Right lobe of liver (tissue), 6 donors: ENCODE data around the gene ACAP3. TPM values are rescaled to one million over a fixed set of nuclear protein-coding genes. Genes with fewer than 3 reads are reported as not detected.

Experiments
- ATAC-seq, 4 donors: fragments of 200-7000 bp; cut with Tn5 transposase; one replicate each; pipeline ENCODE4 v1.9.1; 2020; ENCODE audit warnings: mild to moderate bottlenecking in 4 of 4, moderate library complexity in 4 of 4
- DNase-seq, 3 donors: peaks; one replicate each; pipeline ENCODE4 v3.0.0-alpha.2; 2020
- H3K27ac ChIP-seq, 3 donors: fragments of 200-600 bp; one replicate each; pipeline ENCODE4 v1.8.0; 2022
- H3K27me3 ChIP-seq, 2 donors: fragments of 200-600 bp; one replicate each; pipeline ENCODE4 v1.8.0; 2022
- H3K36me3 ChIP-seq, 4 donors: fragments of 200-600 bp; sonication (generic) in 1 of 4; one replicate each; pipeline versions ENCODE4 v1.5.1 to v1.8.0; 2017 to 2022; ENCODE audit warnings: control low read depth in 1 of 4
- H3K4me1 ChIP-seq, 4 donors: fragments of 200-600 bp; sonication (generic) in 1 of 4; one replicate each; pipeline versions ENCODE4 v1.5.1 to v1.8.0; 2017 to 2022; ENCODE audit warnings: control low read depth in 1 of 4
- H3K4me3 ChIP-seq, 3 donors: fragments of 200-600 bp; one replicate each; pipeline ENCODE4 v1.8.0; 2022
- H3K9me3 ChIP-seq, 4 donors: fragments of 200-600 bp; sonication (generic) in 1 of 4; one replicate each; pipeline versions ENCODE4 v1.5.1 to v1.8.0; 2017 to 2022; ENCODE audit warnings: control low read depth in 1 of 4
- CTCF ChIP-seq, 4 donors: fragments of 200-600 bp in 3 of 4; fragments of 450-650 bp in 1 of 4; IDR thresholded peaks; one replicate each; pipeline versions ENCODE4 v1.5.1 to v1.8.0; 2016 to 2022; ENCODE audit warnings: antibody characterized with exemption in 4 of 4, mild to moderate bottlenecking in 2 of 4
- POLR2A ChIP-seq: fragments of 450-650 bp; IDR thresholded peaks from one replicate; pipeline ENCODE4 v1.6.1; 2017; ENCODE audit warnings: antibody characterized with exemption, mild to moderate bottlenecking
- WGBS: methylation state at CpG from one replicate; pipeline ENCODE4 v1.1.6; 2018; ENCODE audit warnings: low coverage, low lambda C conversion rate; ENCODE audit not compliant: insufficient coverage; ENCODE audit errors: missing lambda C conversion rate; 5-methylcytosine and 5-hydroxymethylcytosine counted together
- intact Hi-C, 2 donors: fragments of 100-400 bp; cut with DNase I; formaldehyde crosslinking; loops; one replicate each; pipeline versions ENCODE4 v1.11.2 to v1.14.1; 2022
- total RNA-seq, 6 experiments: library from RNA; depleted of rRNA in 2 of 6; stranded (reverse); fragments of >200 nt in 2 of 6; fragmentation: NEBNext Ultra II Directional in 3 of 6; extraction: Animal tissue kit (Norgen Biotek cat#: 25700) in 3 of 6; gene quantifications; one replicate each; pipeline versions ENCODE4 v1.1.0 to v1.2.4, GENCODE V29; 2016 to 2023
- donor health status: DM: no; HTN: yes; CAD: no.
- donor health status: DM: no; HTN: no; CAD: no.
- donor health status: DM: no; HTN: no; CAD: no.
- donor health status: DM: no; HTN: yes; CAD: no.
- donor health status: DM: no; HTN: yes; CAD: no.

ACAP3 gene
- total RNA-seq, 6 experiments from 2014 or later: 20.1 to 28.0 (median 22.0) TPM

DNA sequence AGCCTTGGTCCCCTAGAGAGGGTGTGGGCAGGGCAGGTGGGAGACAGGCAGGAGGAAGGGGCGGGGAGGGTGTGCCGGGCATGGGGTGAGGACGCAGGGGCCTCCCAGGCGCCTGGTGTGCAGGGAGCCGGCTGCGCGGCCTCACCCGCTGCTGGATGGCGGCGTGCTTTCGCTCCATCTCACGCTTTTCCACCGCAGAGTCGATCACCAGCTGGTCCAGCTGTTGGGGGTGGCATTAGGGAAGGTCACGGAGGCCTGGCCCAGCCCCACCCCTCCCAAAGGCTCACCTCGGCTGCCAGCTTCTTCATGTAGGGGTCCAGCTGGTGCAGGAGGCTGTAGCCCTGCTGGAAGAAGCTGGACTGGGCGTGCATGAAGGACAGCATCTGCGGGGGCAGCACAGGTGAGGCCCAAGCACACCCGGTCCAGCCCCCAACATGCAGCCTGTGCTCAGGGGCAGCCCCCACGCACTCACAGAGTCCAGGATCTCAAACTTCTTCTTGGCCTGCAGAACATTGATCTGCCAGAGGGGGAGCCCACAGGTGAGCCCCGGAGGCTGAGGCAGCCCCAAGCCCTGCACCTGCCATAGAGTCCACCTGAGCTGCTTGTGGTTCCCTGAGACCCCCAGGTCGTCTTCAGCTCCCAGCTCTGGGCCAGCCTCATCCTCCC lies 7.9 kb downstream of the ACAP3 start:
- Histone ChIP-seq H3K9me3 (no peaks in the 10 kb centered on the region), H3K36me3 (no peaks in the 10 kb centered on the region)
- WGBS: 93% methylated on average over 3 of the region's 22 CpGs

DNA sequence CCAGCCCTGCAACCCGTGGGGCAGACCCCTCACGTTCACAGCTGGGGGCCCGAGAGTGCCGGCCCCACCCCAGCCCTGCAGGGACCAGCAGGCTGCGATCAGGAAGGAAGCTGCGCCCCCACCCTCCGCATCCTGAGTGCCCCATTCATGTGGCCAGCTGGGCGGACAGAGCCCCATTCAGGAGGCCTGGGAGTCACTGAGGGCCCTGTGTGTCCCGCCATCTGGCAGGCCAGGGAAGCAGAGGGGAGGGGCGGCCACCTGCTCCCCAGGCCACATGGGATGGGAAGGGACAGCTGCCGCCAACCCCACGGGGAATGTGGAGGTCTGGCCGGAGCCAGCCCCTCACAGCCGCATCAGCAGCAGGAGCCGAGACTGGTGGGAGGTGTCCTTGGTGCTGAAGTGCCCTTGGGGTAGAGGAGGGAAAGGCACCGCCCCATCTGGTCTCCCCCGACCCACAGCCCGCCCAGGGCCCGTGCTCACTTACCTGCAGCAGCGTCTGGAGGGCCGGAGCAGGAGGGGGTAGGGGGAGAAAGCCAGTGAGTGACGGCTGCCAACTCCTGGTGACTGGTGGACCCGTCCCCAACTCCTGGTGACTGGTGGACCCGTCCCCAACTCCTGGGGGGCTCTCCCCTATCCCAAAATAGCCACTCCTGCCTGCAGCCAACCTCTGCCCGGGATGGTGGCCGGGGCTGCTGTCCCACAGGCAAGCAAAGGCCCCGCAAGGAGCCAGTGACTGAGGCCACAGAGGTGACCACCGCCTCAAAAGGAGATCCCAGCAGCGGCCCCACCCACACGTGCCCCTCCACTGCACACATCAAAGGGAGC lies 8.7 kb downstream of the ACAP3 start:
- peak in 1 of 4 donors; percentile 14 for ATAC-seq
- Histone ChIP-seq H3K9me3 (no peaks in the 10 kb centered on the region), H3K4me3 (no peak overlapping the region), H3K27me3 (no peaks in the 10 kb centered on the region), H3K36me3 (no peaks in the 10 kb centered on the region), H3K4me1 (no peaks in the 10 kb centered on the region), H3K27ac (no peak overlapping the region)
- no CpG with 5 or more reads among the region's 30 CpGs for WGBS
- DNase-seq: no peak
- TF ChIP-seq POLR2A (no peak), CTCF (IDR thresholded peaks at IDR 0.05) (no peak)
- intact Hi-C loops: loop anchor here in 1 of 2 donors (10.0 kb wide), 1 partner anchor 54 kb away; the partner anchor contains the start of gene C1QTNF12

More for the DNA sequence above, 7.9 kb downstream of the ACAP3 start:
- H3K4me1 ChIP-seq: peaks cover 0 to 2% (median under 1%) of the 10 kb centered on the region in 4 donors
- no peak overlapping the region for H3K27ac ChIP-seq
- H3K27me3 ChIP-seq: no peaks in the 10 kb centered on the region
- DNase-seq: no peak
- ATAC-seq: peak in 3 of 4 donors; percentile 8 to 28 (median 11)
- intact Hi-C loops: loop anchor here in 1 of 2 donors (10.0 kb wide), 1 partner anchor 55 kb away; the partner anchor contains the start of gene C1QTNF12
- TF ChIP-seq CTCF (IDR thresholded peaks at IDR 0.05): peak in 2 of 4 donors; percentile 14 to 20
- no peak for TF ChIP-seq POLR2A
- no peak overlapping the region for H3K4me3 ChIP-seq

GRCh38 chr1:1297802-1298424 lies 9.8 kb downstream of the ACAP3 start:
- Histone ChIP-seq H3K9me3 (no peaks in the 10 kb centered on the region), H3K27ac (no peak overlapping the region), H3K36me3 (no peaks in the 10 kb centered on the region), H3K4me3 (no peak overlapping the region), H3K27me3 (no peaks in the 10 kb centered on the region), H3K4me1 (no peaks in the 10 kb centered on the region)
- TF ChIP-seq POLR2A: no peak
- TF ChIP-seq CTCF (IDR thresholded peaks at IDR 0.05): no peak
- intact Hi-C loops: loop anchor here in 1 of 2 donors (10.0 kb wide), 1 partner anchor 53 kb away; the partner anchor contains the start of gene C1QTNF12
- ATAC-seq (no peak), DNase-seq (no peak)
- no CpG with 5 or more reads among the region's 31 CpGs for WGBS

GRCh38 chr1:1296070-1297061 lies 11.4 kb downstream of the ACAP3 start:
- DNase-seq (no peak), ATAC-seq (no peak)
- H3K4me1 ChIP-seq: no peaks in the 10 kb centered on the region
- TF ChIP-seq CTCF (IDR thresholded peaks at IDR 0.05): no peak
- no peak for TF ChIP-seq POLR2A
- no peaks in the 10 kb centered on the region for H3K36me3 ChIP-seq
- WGBS: 94% methylated on average over 12 of the region's 62 CpGs
- no peaks in the 10 kb centered on the region for H3K9me3 ChIP-seq
- no peak overlapping the region for H3K4me3 ChIP-seq
- H3K27ac ChIP-seq: no peak overlapping the region
- intact Hi-C loops: loop anchor here in 1 of 2 donors (10.0 kb wide), 1 partner anchor 52 kb away; the partner anchor contains the start of gene C1QTNF12
- no peaks in the 10 kb centered on the region for H3K27me3 ChIP-seq
